ENCODE results near the gene CHD6. TPM values are rescaled to one million over a fixed set of nuclear protein-coding genes. Genes with fewer than 3 reads are reported as not detected.

CHD6 gene
- total RNA-seq, 1 experiment from 2014 or later = 51.1 TPM

DNA sequence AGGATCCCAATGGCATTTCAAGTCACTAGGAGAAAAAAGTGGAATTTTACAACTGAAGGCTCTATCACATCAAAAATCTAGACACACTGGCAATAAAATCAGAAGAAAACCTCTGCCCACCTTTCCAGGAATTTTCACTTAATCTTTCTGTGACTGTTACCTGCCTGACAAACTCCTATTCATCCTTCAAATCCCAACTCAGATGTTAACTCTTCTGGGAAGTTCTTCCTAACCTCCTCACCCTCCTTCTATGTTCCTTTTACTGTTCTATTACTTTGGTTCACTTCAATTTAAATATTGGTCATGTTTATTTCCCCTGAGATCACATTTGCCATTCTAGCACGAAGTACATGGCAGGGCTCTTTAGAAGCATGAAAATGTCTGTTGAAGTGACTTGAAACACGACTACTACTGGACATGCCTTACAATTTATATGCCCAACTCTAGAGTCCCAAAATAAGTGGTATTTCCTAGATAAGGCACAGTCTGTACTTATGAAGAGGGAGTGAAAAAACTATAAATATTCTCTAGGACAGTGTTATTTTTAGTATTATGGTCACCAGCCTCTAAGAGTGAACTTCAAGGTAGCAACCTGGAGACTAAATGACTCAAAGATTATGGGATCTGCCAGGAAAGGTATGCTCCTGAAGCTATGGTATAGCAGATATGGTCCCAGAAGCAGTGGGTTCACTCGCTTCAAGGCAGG, 17.1 kb downstream of the CHD6 start:
- no TSS peak for BruUV-seq (replicated peaks)
- H3K36me3 ChIP-seq (ENCODE audit: low read depth) = 0 out of 2 replicates have a peak, but pooled peaks cover 5% of the 10 kb centered on the region
- intact Hi-C loops (cut with micrococcal nuclease; ENCODE audit: unreplicated experiment) = no loop called here
- peaks cover 95% of the 10 kb centered on the region for H3K79me2 ChIP-seq (ENCODE audit: low read depth)
- no peak overlapping the region for H3K4me3 ChIP-seq
- no peak for DNase-seq
- H3F3A ChIP-seq (ENCODE audit: insufficient read depth, low read depth) = no peaks in the 10 kb centered on the region
- H3K4me1 ChIP-seq (replicated peaks; ENCODE audit: insufficient read depth) = no peaks in the 10 kb centered on the region
- CTCF ChIA-PET = no interaction called here
- peaks cover 34% of the 10 kb centered on the region; the same call in 1 of the 2 replicates for H3K9me3 ChIP-seq (ENCODE audit: insufficient read depth, low read depth)
- peaks cover 16% of the 10 kb centered on the region for H4K20me1 ChIP-seq (ENCODE audit: insufficient read depth)
- POLR2A ChIA-PET (ENCODE audit: unreplicated experiment) = no interaction called here
- TF ChIP-seq EZH2 (IDR thresholded peaks at IDR 0.05; ENCODE audit: low read depth) = no peak
- TF ChIP-seq, protein P1, sequence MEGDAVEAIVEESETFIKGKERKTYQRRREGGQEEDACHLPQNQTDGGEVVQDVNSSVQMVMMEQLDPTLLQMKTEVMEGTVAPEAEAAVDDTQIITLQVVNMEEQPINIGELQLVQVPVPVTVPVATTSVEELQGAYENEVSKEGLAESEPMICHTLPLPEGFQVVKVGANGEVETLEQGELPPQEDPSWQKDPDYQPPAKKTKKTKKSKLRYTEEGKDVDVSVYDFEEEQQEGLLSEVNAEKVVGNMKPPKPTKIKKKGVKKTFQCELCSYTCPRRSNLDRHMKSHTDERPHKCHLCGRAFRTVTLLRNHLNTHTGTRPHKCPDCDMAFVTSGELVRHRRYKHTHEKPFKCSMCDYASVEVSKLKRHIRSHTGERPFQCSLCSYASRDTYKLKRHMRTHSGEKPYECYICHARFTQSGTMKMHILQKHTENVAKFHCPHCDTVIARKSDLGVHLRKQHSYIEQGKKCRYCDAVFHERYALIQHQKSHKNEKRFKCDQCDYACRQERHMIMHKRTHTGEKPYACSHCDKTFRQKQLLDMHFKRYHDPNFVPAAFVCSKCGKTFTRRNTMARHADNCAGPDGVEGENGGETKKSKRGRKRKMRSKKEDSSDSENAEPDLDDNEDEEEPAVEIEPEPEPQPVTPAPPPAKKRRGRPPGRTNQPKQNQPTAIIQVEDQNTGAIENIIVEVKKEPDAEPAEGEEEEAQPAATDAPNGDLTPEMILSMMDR (conservative IDR thresholded peaks at IDR 0.05) = no peak
- no peak overlapping the region for H3K4me2 ChIP-seq
- H3K9me2 ChIP-seq (ENCODE audit: insufficient read depth) = no peaks in the 10 kb centered on the region
- no peak overlapping the region for H2AFZ ChIP-seq
- H3K27ac ChIP-seq = no peak overlapping the region
- no peaks in the 10 kb centered on the region for H3K27me3 ChIP-seq (ENCODE audit: insufficient read depth, low read depth)

DNA sequence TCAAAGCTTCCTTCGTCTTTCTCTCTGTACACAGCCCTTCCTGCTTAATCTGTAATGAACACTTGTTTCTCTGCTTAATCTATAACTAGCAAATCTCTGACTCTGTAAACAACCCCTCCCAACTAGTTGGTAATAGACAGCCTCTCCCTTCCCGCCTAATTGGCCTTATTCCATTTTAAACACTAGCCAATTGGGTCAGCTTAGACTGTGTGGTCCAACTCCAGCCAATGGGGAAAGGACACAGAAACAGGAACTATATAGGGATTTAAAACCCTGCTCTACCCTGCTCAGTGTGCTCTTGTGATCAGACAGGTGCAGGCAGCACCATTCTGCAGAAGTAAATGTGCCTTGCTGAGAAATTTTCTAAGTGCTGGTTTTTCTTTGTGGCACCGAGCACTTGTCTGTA, 18.5 kb downstream of the CHD6 start:
- H3K79me2 ChIP-seq (ENCODE audit: low read depth) = peaks cover 90% of the 10 kb centered on the region
- H3F3A ChIP-seq (ENCODE audit: insufficient read depth, low read depth) = no peaks in the 10 kb centered on the region
- H3K4me2 ChIP-seq = no peak overlapping the region
- ChIA-PET CTCF (no interaction called here), POLR2A (ENCODE audit: unreplicated experiment) (no interaction called here)
- no peak overlapping the region for H3K4me3 ChIP-seq
- DNase-seq = no peak
- peaks cover 8% of the 10 kb centered on the region; the same call in 1 of the 2 replicates for H4K20me1 ChIP-seq (ENCODE audit: insufficient read depth)
- no peak overlapping the region for H3K27ac ChIP-seq
- H3K4me1 ChIP-seq (replicated peaks; ENCODE audit: insufficient read depth) = no peaks in the 10 kb centered on the region
- peaks cover 34% of the 10 kb centered on the region; the same call in 1 of the 2 replicates for H3K9me3 ChIP-seq (ENCODE audit: insufficient read depth, low read depth)
- intact Hi-C loops (cut with micrococcal nuclease; ENCODE audit: unreplicated experiment) = no loop called here
- no peak for TF ChIP-seq EZH2 (IDR thresholded peaks at IDR 0.05; ENCODE audit: low read depth)
- TF ChIP-seq, protein P1 (conservative IDR thresholded peaks at IDR 0.05) = no peak
- peaks cover 8% of the 10 kb centered on the region; the same call in 1 of the 2 replicates for H3K36me3 ChIP-seq (ENCODE audit: low read depth)
- BruUV-seq (replicated peaks) = no TSS peak
- no peaks in the 10 kb centered on the region for H3K9me2 ChIP-seq (ENCODE audit: insufficient read depth)
- no peak overlapping the region for H2AFZ ChIP-seq
- H3K27me3 ChIP-seq (ENCODE audit: insufficient read depth, low read depth) = no peaks in the 10 kb centered on the region

DNA sequence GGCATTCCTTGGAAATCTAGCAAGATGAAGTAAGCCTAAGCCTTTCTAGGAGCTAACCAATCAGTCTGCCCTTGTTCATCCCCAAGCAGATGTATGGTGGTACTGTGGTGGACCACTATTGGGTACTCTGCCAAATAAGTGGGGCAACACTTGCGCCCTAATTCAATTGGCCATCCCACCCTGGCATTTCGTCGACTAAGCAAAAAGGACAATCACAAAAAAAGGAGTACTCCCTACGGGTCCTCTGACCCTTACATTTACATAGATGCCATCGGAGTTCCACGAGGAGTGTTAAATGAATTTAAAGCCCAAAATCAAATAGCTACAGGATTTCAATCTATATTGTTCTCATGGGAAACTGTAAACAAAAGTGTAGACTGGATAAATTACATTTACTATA, 19.5 kb downstream of the CHD6 start:
- ChIA-PET CTCF (no interaction called here), POLR2A (ENCODE audit: unreplicated experiment) (no interaction called here)
- no peak for DNase-seq
- Histone ChIP-seq H3K79me2 (ENCODE audit: low read depth) (peaks cover 80% of the 10 kb centered on the region), H3K4me1 (replicated peaks; ENCODE audit: insufficient read depth) (no peaks in the 10 kb centered on the region), H3F3A (ENCODE audit: insufficient read depth, low read depth) (no peaks in the 10 kb centered on the region), H3K4me2 (no peak overlapping the region), H3K9me2 (ENCODE audit: insufficient read depth) (no peaks in the 10 kb centered on the region), H3K27ac (no peak overlapping the region), H3K27me3 (ENCODE audit: insufficient read depth, low read depth) (no peaks in the 10 kb centered on the region), H3K4me3 (no peak overlapping the region), H2AFZ (no peak overlapping the region), H4K20me1 (ENCODE audit: insufficient read depth) (0 out of 2 replicates have a peak, but pooled peaks cover under 1% of the 10 kb centered on the region), H3K9me3 (ENCODE audit: insufficient read depth, low read depth) (peaks cover 34% of the 10 kb centered on the region; the same call in 1 of the 2 replicates), H3K36me3 (ENCODE audit: low read depth) (peaks cover 11% of the 10 kb centered on the region; the same call in 1 of the 2 replicates)
- intact Hi-C loops (cut with micrococcal nuclease; ENCODE audit: unreplicated experiment) = no loop called here
- TF ChIP-seq, protein P1 (conservative IDR thresholded peaks at IDR 0.05) = no peak
- TF ChIP-seq EZH2 (IDR thresholded peaks at IDR 0.05; ENCODE audit: low read depth) = no peak
- no TSS peak for BruUV-seq (replicated peaks)

Data from PC-9 (cell line).